ENCODE measurements around the gene ID1.
A peak's percentile ranks its signal among the peaks of the same experiment; 100 is the strongest.
"Not testable (repeated sequence)": the region's sequence is repeated elsewhere in the genome, so short reads cannot be mapped to it uniquely, and the experiment has no call there.

Gene ID1

DNA sequence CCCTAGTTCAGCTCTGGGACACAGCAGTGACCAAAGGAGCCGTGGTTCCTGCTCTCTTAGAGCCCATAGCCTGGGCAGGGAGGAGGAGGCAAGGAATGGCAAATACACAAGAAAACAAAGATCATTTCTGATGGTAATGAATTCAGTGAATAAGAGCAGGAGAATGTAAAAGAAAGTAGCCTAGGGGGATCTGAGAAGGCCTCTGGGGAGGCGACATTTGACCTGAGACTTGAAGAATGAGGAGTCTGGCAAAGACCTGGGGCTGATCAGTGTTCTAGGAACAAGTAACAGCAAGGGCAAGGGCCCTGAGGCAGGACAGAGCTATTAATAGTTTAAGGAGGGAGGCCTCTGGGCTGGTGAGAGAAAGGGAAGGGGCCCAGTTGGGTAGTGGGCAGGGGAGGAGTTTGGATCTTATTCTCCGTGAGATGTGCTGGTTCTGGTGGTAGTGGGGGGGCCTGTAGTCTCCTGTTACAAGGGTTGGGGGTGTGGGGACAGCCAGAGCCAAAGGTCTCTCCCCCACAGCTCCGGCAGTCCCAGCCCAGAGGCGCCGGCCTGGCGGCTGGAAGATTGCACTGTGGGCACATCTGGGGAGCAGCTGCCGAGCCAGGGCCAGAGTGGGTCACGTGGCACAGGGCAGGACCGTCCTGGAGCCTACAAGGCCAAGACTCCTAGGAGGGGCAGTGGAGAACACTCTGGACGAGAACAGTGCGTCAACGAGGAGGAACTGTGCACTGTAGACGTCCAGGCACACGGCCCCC, 9.3 kb upstream of the ID1 start:
- TF ChIP-seq, protein P1, sequence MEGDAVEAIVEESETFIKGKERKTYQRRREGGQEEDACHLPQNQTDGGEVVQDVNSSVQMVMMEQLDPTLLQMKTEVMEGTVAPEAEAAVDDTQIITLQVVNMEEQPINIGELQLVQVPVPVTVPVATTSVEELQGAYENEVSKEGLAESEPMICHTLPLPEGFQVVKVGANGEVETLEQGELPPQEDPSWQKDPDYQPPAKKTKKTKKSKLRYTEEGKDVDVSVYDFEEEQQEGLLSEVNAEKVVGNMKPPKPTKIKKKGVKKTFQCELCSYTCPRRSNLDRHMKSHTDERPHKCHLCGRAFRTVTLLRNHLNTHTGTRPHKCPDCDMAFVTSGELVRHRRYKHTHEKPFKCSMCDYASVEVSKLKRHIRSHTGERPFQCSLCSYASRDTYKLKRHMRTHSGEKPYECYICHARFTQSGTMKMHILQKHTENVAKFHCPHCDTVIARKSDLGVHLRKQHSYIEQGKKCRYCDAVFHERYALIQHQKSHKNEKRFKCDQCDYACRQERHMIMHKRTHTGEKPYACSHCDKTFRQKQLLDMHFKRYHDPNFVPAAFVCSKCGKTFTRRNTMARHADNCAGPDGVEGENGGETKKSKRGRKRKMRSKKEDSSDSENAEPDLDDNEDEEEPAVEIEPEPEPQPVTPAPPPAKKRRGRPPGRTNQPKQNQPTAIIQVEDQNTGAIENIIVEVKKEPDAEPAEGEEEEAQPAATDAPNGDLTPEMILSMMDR (IDR thresholded peaks at IDR 0.05; ENCODE audit: low read depth, low read length) = no peak
- no peak overlapping the region for H3K4me3 ChIP-seq (ENCODE audit: low read depth, low read length)

DNA sequence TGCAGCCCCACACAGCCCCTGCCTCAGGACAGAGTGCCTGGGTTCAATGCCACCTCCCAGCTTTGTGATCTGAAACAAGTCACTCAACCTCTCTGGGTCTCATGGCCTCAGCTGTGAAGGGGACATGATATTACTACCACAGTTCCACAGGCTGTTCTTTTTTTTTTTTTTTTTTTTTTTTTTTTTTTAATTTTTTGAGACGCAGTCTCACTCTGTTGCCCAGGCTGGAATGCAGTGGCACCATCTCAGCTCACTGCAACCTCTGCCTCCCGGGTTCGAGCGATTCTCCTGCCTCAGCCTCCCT, 8.7 kb upstream of the ID1 start:
- not testable (repeated sequence) for H3K4me3 ChIP-seq (ENCODE audit: low read depth, low read length)

DNA sequence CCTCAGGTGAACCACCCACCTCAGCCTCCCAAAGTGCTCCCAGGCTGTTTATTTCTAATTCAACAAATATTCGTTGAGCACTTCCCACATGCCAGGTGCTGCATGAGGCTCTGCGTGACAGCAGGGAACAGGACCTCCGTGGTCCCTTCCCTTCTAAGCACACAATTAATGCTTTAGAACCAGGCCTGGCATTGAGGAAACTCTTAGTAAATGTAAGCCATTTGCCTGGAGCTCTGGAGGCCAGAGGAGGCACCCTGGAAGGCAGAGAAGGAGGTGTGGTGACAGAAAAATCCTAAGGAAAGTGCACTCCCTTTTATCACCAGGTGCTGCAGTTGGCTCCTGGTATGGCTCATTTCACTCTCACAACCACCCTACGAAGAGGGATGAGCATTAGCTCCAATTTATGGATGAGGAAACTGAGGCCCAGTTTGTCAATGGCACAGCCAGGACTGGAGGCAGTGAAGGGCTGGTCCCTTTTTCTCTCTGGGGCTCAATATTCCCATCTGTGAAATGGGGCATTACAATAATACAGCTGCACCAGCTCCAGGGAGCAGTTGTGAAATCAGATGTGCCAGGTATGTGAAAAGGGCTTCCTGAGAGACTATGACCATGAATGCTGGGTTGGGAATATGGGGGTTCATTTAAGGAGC, 8.1 kb upstream of the ID1 start:
- H3K4me3 ChIP-seq (ENCODE audit: low read depth, low read length) = no peak overlapping the region
- TF ChIP-seq, protein P1 (IDR thresholded peaks at IDR 0.05; ENCODE audit: low read depth, low read length) = no peak

DNA sequence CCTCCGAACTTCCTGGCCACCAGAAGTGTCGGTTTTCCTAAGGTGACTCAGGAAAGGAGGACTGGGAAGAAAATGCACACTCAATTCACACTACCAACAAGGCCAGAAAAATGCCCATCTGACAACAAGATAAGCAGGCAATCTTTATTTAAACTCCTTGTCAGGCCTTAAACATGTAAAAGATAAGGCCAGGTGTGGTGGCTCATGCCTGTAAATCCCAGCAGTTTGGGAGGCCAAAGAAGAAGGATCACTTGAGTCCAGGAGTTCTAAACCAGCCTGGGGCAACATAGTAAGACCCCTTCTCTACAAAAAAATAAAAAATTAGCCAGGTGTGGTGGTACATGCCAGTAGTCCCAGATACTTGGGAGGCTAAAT, 7.6 kb upstream of the ID1 start:
- TF ChIP-seq, protein P1 (IDR thresholded peaks at IDR 0.05; ENCODE audit: low read depth, low read length) = no peak
- no peak overlapping the region for H3K4me3 ChIP-seq (ENCODE audit: low read depth, low read length)

DNA sequence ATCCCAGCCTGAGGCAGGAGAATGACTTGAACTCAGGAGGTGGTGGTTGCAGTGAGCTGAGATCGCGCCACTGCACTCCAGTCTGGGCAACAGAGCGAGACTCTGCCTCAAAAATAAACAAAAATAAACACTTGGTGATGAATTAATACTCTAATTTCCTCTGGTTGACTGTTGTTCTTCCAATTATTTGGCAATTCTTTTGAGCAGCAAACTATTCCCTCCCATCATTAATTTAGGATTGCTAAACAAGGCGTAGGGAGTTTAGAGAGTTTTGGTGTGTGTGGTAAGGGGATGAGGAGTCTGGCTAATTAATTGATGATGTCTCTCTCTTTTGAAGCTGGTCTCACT, 2.7 kb upstream of the ID1 start:
- TF ChIP-seq, protein P1 (IDR thresholded peaks at IDR 0.05; ENCODE audit: low read depth, low read length) = no peak
- H3K4me3 ChIP-seq (ENCODE audit: low read depth, low read length) = peak overlapping the region; percentile 33

DNA sequence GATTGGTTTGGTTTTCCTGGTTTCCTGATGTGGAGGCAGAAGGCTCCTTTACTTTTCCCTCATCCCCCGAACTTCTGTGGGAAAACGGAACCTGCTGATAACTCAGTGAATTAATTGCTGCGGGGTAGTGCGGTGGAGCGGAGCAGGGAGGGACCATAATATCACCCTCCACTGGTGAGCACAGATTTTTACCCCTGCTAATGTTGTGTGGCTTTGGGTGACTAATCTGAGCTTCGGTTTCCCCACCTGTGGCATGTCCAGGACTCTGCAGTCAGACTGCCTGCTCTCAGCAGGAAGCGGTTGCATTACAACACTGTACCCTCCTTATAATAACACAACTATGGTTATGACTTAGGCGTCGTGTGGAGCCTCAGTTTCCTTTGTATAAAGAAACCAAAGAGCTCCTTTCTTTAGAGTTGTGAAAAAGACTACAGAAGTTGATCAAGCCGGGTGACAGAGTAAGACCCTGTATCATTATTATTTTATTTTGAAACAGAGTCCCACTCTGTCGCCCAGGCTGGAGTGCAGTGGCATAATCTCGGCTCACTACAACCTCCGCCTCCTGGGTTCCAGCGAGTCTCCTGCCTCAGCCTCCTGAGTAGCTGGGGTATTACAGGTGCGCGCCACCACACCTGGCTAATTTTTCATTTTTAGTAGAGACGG, 2.2 kb upstream of the ID1 start:
- H3K4me3 ChIP-seq (ENCODE audit: low read depth, low read length) = peak overlapping the region; percentile 33
- TF ChIP-seq, protein P1 (IDR thresholded peaks at IDR 0.05; ENCODE audit: low read depth, low read length) = no peak

DNA sequence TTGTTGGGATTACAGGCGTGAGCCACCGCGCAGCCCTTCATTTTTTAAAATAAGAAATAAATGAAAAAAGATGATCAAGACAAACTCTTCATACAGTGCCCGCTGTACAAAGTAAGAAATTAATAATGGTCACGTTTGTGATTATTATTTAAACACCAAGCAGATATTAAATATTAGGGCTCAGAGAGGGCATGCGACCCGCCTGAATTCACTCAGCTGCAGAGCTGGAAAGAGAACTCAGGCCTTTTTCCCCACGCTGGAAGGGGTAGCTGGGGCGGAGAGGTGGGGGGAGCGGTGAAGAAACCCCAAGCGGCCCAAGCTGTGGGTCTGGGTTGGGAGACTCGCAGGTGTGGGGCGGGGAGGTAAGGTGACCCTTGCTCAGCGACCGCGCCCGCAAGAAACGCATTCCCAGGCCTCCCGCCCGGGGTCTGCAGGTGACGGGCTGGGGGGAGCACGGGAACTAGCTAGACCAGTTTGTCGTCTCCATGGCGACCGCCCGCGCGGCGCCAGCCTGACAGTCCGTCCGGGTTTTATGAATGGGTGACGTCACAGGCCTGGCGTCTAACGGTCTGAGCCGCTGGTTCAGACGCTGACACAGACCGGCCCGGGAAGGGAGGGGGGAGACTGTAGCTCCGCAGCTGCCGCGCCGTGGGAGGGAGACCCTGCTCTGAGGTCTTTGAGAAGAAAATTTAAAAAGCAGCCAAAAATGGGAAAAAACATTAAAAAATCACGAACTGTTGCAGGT, 1.1 kb upstream of the ID1 start:
- H3K4me3 ChIP-seq (ENCODE audit: low read depth, low read length) = peak overlapping the region; percentile 69
- TF ChIP-seq, protein P1 (IDR thresholded peaks at IDR 0.05; ENCODE audit: low read depth, low read length) = no peak

All from WI38 (cell line).